ENCODE results near the gene XXYLT1. TPM values are rescaled to one million over a fixed set of nuclear protein-coding genes. Genes with fewer than 3 reads are reported as not detected.

Gene XXYLT1
- total RNA-seq, 1 donor from 2014 or later = 22.3 TPM

DNA sequence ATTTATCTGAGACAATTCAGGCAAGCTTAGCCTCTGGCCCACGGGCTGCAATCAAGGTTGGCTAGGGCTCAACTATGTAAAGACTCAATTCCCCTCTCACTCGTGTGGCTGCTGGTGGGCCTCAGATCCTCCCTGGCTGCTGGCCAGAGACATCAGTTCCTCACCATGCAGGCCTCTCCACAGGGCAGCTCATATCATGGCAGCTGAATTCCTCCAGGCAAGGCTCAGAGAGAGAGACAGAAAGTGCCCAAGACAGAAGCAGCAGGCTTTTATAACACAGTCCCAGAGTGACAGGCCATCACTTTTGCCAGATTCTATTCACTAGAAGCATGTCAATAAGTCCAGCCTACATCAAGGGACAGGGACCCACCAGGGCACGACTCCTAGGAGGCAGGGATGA, 63.2 kb downstream of the XXYLT1 start:
- Mint-ChIP-seq H3K36me3 (ENCODE audit: unreplicated experiment) (peaks cover 5% of the 10 kb centered on the region), H3K27me3 (ENCODE audit: unreplicated experiment) (peaks cover 15% of the 10 kb centered on the region), H3K27ac (ENCODE audit: unreplicated experiment) (peak overlapping the region; percentile 83), H3K9me3 (ENCODE audit: unreplicated experiment) (peaks cover 30% of the 10 kb centered on the region), H3K4me3 (ENCODE audit: unreplicated experiment) (no peak overlapping the region), H3K4me1 (ENCODE audit: low read depth, unreplicated experiment) (peaks cover 42% of the 10 kb centered on the region)
- DNase-seq = no peak
- TF ChIP-seq, protein P1, sequence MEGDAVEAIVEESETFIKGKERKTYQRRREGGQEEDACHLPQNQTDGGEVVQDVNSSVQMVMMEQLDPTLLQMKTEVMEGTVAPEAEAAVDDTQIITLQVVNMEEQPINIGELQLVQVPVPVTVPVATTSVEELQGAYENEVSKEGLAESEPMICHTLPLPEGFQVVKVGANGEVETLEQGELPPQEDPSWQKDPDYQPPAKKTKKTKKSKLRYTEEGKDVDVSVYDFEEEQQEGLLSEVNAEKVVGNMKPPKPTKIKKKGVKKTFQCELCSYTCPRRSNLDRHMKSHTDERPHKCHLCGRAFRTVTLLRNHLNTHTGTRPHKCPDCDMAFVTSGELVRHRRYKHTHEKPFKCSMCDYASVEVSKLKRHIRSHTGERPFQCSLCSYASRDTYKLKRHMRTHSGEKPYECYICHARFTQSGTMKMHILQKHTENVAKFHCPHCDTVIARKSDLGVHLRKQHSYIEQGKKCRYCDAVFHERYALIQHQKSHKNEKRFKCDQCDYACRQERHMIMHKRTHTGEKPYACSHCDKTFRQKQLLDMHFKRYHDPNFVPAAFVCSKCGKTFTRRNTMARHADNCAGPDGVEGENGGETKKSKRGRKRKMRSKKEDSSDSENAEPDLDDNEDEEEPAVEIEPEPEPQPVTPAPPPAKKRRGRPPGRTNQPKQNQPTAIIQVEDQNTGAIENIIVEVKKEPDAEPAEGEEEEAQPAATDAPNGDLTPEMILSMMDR (IDR thresholded peaks at IDR 0.05; ENCODE audit: partially characterized antibody, unreplicated experiment) = no peak

DNA sequence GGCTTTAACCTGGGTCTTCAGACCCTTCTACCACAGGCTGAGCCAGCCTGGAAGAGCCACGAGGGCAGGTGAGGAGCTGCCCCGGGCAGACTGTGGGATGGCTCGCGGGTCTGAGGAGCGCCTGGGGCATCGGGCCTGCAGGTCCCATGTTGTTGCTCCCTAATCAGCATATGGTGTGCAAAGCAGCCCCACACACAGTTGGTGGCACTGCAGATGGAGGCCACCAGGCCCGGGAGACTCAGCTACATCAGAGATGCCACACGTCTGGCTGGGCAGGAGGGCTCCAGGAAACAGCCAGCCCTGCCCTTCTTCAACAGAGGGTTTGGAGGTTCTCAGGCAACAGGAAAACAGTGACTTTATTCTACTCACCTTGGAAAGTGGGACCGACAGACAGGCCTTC, 63.9 kb downstream of the XXYLT1 start:
- TF ChIP-seq, protein P1 (IDR thresholded peaks at IDR 0.05; ENCODE audit: partially characterized antibody, unreplicated experiment) = no peak
- peaks cover 5% of the 10 kb centered on the region for H3K36me3 Mint-ChIP-seq (ENCODE audit: unreplicated experiment)
- peaks cover 15% of the 10 kb centered on the region for H3K27me3 Mint-ChIP-seq (ENCODE audit: unreplicated experiment)
- no peak for DNase-seq
- peaks cover 42% of the 10 kb centered on the region for H3K4me1 Mint-ChIP-seq (ENCODE audit: low read depth, unreplicated experiment)
- no peak overlapping the region for H3K27ac Mint-ChIP-seq (ENCODE audit: unreplicated experiment)
- no peak overlapping the region for H3K4me3 Mint-ChIP-seq (ENCODE audit: unreplicated experiment)
- H3K9me3 Mint-ChIP-seq (ENCODE audit: unreplicated experiment) = peaks cover 31% of the 10 kb centered on the region

DNA sequence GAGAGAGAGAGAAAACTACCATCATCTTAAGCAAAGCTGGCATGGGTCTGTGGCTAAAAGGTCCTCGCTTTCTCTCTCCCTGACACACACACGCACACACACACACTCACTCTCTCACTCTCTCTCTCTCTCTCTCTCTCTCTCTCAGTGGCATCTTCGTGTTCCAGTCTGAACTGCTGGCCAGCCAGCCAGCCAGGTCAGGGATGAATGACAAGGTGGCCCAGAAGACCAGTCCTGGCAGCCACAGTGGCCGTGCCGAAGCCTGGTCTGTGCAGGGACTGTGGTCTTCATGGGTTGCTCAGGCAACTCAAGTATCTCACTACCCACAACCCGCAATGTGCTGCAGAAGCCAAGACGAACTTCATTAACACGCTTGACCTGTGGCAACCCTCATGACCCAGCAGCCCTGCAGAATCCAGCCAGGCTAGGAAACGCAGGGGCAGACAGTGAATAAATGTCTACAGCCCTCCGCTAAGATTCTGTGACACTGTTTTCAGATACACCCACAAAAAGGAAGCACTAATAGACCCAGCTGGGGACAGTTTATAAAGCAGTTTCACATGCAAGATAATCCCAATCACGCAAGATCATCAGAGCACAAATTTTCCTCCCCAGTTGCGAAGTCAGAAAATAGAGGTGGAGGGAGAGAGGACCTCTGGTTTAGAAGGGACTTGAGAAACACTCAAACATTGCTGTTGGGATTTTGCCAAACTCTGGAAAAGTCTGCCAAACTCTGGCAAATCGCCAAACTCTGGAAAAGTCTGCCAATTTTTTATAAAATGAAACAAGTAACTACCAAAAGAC, 66.4 kb downstream of the XXYLT1 start:
- Mint-ChIP-seq H3K27me3 (ENCODE audit: unreplicated experiment) (peaks cover 8% of the 10 kb centered on the region), H3K27ac (ENCODE audit: unreplicated experiment) (peak overlapping the region; percentile 48), H3K9me3 (ENCODE audit: unreplicated experiment) (peaks cover 17% of the 10 kb centered on the region), H3K36me3 (ENCODE audit: unreplicated experiment) (no peaks in the 10 kb centered on the region), H3K4me3 (ENCODE audit: unreplicated experiment) (no peak overlapping the region), H3K4me1 (ENCODE audit: low read depth, unreplicated experiment) (peaks cover 30% of the 10 kb centered on the region)
- TF ChIP-seq, protein P1 (IDR thresholded peaks at IDR 0.05; ENCODE audit: partially characterized antibody, unreplicated experiment) = no peak
- no peak for DNase-seq

DNA sequence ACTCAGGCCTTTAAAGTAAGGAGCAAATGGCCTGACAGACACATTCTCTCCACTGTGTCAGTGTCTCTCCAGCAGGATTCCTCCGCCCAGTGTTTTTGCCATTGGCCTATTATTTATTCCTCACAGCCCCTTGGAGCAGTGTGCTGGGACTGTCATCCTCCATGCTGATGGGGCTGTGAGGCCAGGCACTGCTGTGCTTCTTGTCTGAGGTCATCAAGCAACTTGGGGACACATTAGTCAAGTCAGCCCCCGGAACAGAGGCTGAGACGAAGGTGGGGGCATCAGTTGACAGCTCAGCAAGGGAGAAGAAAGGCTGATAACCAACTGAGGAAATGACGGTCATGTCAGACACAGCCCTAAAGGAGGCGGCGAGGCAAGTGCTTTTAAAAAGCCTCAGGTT, 67.4 kb downstream of the XXYLT1 start:
- Mint-ChIP-seq H3K27me3 (ENCODE audit: unreplicated experiment) (peaks cover 8% of the 10 kb centered on the region), H3K27ac (ENCODE audit: unreplicated experiment) (no peak overlapping the region), H3K4me1 (ENCODE audit: low read depth, unreplicated experiment) (peaks cover 23% of the 10 kb centered on the region), H3K36me3 (ENCODE audit: unreplicated experiment) (no peaks in the 10 kb centered on the region), H3K9me3 (ENCODE audit: unreplicated experiment) (peaks cover 17% of the 10 kb centered on the region), H3K4me3 (ENCODE audit: unreplicated experiment) (no peak overlapping the region)
- TF ChIP-seq, protein P1 (IDR thresholded peaks at IDR 0.05; ENCODE audit: partially characterized antibody, unreplicated experiment) = no peak
- no peak for DNase-seq

DNA sequence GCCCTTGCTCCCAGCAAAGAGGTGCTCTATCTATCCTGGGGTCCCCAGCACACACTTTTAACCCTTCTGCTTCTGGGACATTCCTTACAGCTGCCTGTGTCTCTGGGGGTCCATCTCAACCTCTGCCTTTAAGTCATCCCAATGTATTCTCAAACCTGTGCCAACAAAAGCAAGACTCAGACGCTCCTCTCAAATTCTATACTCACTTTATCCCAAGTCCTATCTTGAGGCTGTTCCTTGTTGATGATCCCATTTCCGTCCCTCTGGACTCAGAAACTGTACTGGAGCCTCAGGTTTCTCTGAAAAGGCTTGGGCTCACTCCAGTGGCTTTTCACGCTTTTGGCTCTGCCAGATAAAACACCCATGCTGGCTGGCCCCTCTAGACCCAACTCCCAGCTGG, 69.7 kb downstream of the XXYLT1 start:
- no peak for DNase-seq
- Mint-ChIP-seq H3K27me3 (ENCODE audit: unreplicated experiment) (peaks cover 4% of the 10 kb centered on the region), H3K4me1 (ENCODE audit: low read depth, unreplicated experiment) (peaks cover 23% of the 10 kb centered on the region), H3K27ac (ENCODE audit: unreplicated experiment) (peak overlapping the region; percentile 26), H3K4me3 (ENCODE audit: unreplicated experiment) (no peak overlapping the region), H3K36me3 (ENCODE audit: unreplicated experiment) (no peaks in the 10 kb centered on the region), H3K9me3 (ENCODE audit: unreplicated experiment) (peaks cover 11% of the 10 kb centered on the region)
- TF ChIP-seq, protein P1 (IDR thresholded peaks at IDR 0.05; ENCODE audit: partially characterized antibody, unreplicated experiment) = no peak

Data from glutamatergic neuron (in vitro differentiated cells).